Gastrocnemius medialis (tissue), 4 donors: ENCODE measurements around the gene CBL. TPM values are rescaled to one million over a fixed set of nuclear protein-coding genes. Genes with fewer than 3 reads are reported as not detected.

Source experiments
- ATAC-seq, 2 donors: fragments of 150-250 bp; one replicate each; pipeline ENCODE4 v1.9.1; 2016
- DNase-seq, 2 donors: peaks; one replicate each; pipeline ENCODE4 v3.0.0-alpha.2; 2019
- H3K27ac ChIP-seq, 4 donors: fragments of 200-600 bp; sonication (generic); 1 replicate in 1 of 4; 2 replicates in 3 of 4; pipeline ENCODE4 v1.5.1; 2016 to 2018; ENCODE audit warnings: mild to moderate bottlenecking in 2 of 4, moderate library complexity in 1 of 4
- H3K27me3 ChIP-seq, 3 donors: fragments of 200-600 bp; sonication (generic) in 2 of 3; 1 replicate in 1 of 3; 2 replicates in 2 of 3; pipeline versions ENCODE4 v1.5.1 to v1.6.0; 2016 to 2019; ENCODE audit warnings: mild to moderate bottlenecking in 1 of 3, moderate library complexity in 1 of 3
- H3K36me3 ChIP-seq, 2 donors: fragments of 200-600 bp; sonication (generic) in 1 of 2; one replicate each; pipeline ENCODE4 v1.5.1; 2017 to 2018
- H3K4me1 ChIP-seq, 2 donors: fragments of 200-600 bp; sonication (generic) in 1 of 2; one replicate each; pipeline ENCODE4 v1.5.1; 2016 to 2017; ENCODE audit warnings: mild to moderate bottlenecking in 2 of 2
- H3K4me3 ChIP-seq, 4 donors: fragments of 200-600 bp; sonication (generic) in 3 of 4; 1 replicate in 1 of 4; 2 replicates in 3 of 4; pipeline ENCODE4 v1.5.1; 2016 to 2019; ENCODE audit warnings: mild to moderate bottlenecking in 2 of 4
- H3K9me3 ChIP-seq, 3 donors: fragments of 200-600 bp; sonication (generic) in 2 of 3; 1 replicate in 1 of 3; 2 replicates in 2 of 3; pipeline ENCODE4 v1.5.1; 2016 to 2019
- CTCF ChIP-seq, 5 experiments: fragments of 450-650 bp in 3 of 5; fragments of 200-600 bp in 2 of 5; sonication (generic) in 2 of 5; IDR thresholded peaks in 4 of 5; conservative IDR thresholded peaks in 1 of 5; 1 replicate in 4 of 5; 2 replicates in 1 of 5; pipeline ENCODE4 v1.5.1; 2016 to 2019; ENCODE audit warnings: antibody characterized with exemption in 5 of 5, mild to moderate bottlenecking in 3 of 5, moderate library complexity in 3 of 5
- POLR2A ChIP-seq, 2 donors: fragments of 450-650 bp; IDR thresholded peaks; one replicate each; pipeline ENCODE4 v1.6.1; 2017; ENCODE audit warnings: antibody characterized with exemption in 2 of 2, mild to moderate bottlenecking in 2 of 2, moderate library complexity in 2 of 2
- in situ Hi-C, 4 donors: fragments of 200-750 bp; cut with MboI; loops; one replicate each; pipeline versions ENCODE4 v1.15.0 to v1.8.0; 2017; ENCODE audit warnings: low sequenced_read_pairs in 4 of 4
- intact Hi-C: fragments of 100-400 bp; cut with DNase I; formaldehyde crosslinking; loops from one replicate; pipeline ENCODE4 v1.15.1; 2023; ENCODE audit warnings: low total_unique reads
- total RNA-seq, 4 donors: library from RNA; depleted of rRNA; stranded (reverse); fragments of >200 nt; gene quantifications; one replicate each; pipeline versions ENCODE4 v1.1.0 to v1.2.3, GENCODE V29; 2016

Gene CBL
- total RNA-seq, 4 donors from 2014 or later = 3.0 to 6.7 (median 4.5) TPM

- H3K27ac ChIP-seq = peak overlapping the region in 2 of 4 donors; percentile 52 to 59
- no peaks in the 10 kb centered on the region for H3K27me3 ChIP-seq
- H3K4me1 ChIP-seq = peaks cover 19 to 25% of the 10 kb centered on the region in 2 donors
- intact Hi-C loops = loop anchor here (5.0 to 10.0 kb wide), 2 partner anchors 142 to 1035 kb away; partner anchors contain the start of gene NLRX1
- no peak for DNase-seq
- H3K36me3 ChIP-seq = no peaks in the 10 kb centered on the region
- H3K4me3 ChIP-seq = no peak overlapping the region
- ATAC-seq = no peak
- H3K9me3 ChIP-seq = no peaks in the 10 kb centered on the region
- in situ Hi-C loops = no loop called here
- no peak for TF ChIP-seq CTCF (IDR thresholded peaks at IDR 0.05 in 4 of 5, conservative IDR thresholded peaks at IDR 0.05 in 1 of 5)
- TF ChIP-seq POLR2A (IDR thresholded peaks at IDR 0.05) = no peak
These were observed 103.3 kb downstream of the CBL start for GRCh38 chr11:119309411-119309810.

GRCh38 chr11:119309953-119310681 is 104.0 kb downstream of the CBL start:
- no peak for ATAC-seq
- TF ChIP-seq CTCF (IDR thresholded peaks at IDR 0.05 in 4 of 5, conservative IDR thresholded peaks at IDR 0.05 in 1 of 5) (no peak), POLR2A (IDR thresholded peaks at IDR 0.05) (no peak)
- DNase-seq = no peak
- Histone ChIP-seq H3K27me3 (no peaks in the 10 kb centered on the region), H3K9me3 (no peaks in the 10 kb centered on the region), H3K36me3 (no peaks in the 10 kb centered on the region), H3K4me1 (peaks cover 19 to 24% of the 10 kb centered on the region in 2 donors), H3K27ac (peak overlapping the region in 3 of 4 donors; percentile 12 to 59 (median 52)), H3K4me3 (no peak overlapping the region)
- in situ Hi-C loops (no loop called here), intact Hi-C loops (loop anchor here (5.0 to 10.0 kb wide), 2 partner anchors 143 to 1035 kb away; partner anchors contain the start of gene NLRX1)

GRCh38 chr11:119310682-119311052 is 104.5 kb downstream of the CBL start:
- Histone ChIP-seq H3K4me3 (no peak overlapping the region), H3K27ac (peak overlapping the region in 3 of 4 donors; percentile 20 to 59 (median 52)), H3K36me3 (no peaks in the 10 kb centered on the region), H3K4me1 (peaks cover 14 to 24% of the 10 kb centered on the region in 2 donors), H3K9me3 (no peaks in the 10 kb centered on the region), H3K27me3 (no peaks in the 10 kb centered on the region)
- in situ Hi-C loops (no loop called here), intact Hi-C loops (no loop called here)
- ATAC-seq (no peak), DNase-seq (no peak)
- TF ChIP-seq POLR2A (IDR thresholded peaks at IDR 0.05) = no peak
- TF ChIP-seq CTCF (IDR thresholded peaks at IDR 0.05 in 4 of 5, conservative IDR thresholded peaks at IDR 0.05 in 1 of 5) = no peak

- ATAC-seq (no peak), DNase-seq (no peak)
- TF ChIP-seq CTCF (IDR thresholded peaks at IDR 0.05 in 4 of 5, conservative IDR thresholded peaks at IDR 0.05 in 1 of 5) (no peak), POLR2A (IDR thresholded peaks at IDR 0.05) (no peak)
- H3K27me3 ChIP-seq = peaks cover 0 to 3% (median 0%) of the 10 kb centered on the region in 3 donors
- intact Hi-C loops = loop anchor here (5.0 kb wide), 1 partner anchor 167 kb away; the partner anchor contains the start of gene ABCG4
- peaks cover 30 to 35% of the 10 kb centered on the region in 2 donors for H3K4me1 ChIP-seq
- H3K27ac ChIP-seq = peak overlapping the region; percentile 80 to 85 (median 83)
- no peaks in the 10 kb centered on the region for H3K9me3 ChIP-seq
- no peaks in the 10 kb centered on the region for H3K36me3 ChIP-seq
- in situ Hi-C loops = no loop called here
- H3K4me3 ChIP-seq = peak overlapping the region in 3 of 4 donors; percentile 7 to 60 (median 10)
These were observed 108.6 kb downstream of the CBL start for GRCh38 chr11:119314726-119315125.
